Stimulated activated CD4-positive, alpha-beta T cell treated with anti-CD3 and anti-CD28 coated beads, Interleukin-4, amount 100 ng/mL, for 48 hours (primary cell): ENCODE measurements around the gene CGB1.
"Not testable (repeated sequence)": the region's sequence is repeated elsewhere in the genome, so short reads cannot be mapped to it uniquely, and the experiment has no call there.

Experiments used
- DNase-seq, 2 donors: peaks; one replicate each; pipeline ENCODE4 v3.0.0-alpha.2; 2020; ENCODE audit warnings: low read depth in 2 of 2

The CGB1 gene

DNA sequence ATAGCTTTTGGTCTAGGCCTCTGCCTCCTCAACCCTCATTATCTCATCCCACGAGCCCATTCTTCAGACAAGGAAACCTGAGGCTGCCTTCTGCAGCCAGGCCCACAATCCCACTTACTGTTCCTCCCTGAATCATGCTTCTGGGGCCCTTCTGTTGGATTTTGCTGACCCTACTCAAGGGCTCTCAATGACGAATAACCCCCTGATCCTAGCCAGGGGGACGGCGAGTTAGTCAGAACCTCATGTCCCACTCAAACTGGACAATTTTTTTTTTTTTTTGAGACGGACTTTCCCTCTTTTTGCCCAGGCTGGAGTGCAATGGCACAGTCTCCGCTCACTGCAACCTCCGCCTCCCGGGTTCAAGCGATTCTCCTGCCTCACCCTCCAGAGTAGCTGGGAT lies 14.6 kb downstream of the CGB1 start:
- DNase-seq = no peak

DNA sequence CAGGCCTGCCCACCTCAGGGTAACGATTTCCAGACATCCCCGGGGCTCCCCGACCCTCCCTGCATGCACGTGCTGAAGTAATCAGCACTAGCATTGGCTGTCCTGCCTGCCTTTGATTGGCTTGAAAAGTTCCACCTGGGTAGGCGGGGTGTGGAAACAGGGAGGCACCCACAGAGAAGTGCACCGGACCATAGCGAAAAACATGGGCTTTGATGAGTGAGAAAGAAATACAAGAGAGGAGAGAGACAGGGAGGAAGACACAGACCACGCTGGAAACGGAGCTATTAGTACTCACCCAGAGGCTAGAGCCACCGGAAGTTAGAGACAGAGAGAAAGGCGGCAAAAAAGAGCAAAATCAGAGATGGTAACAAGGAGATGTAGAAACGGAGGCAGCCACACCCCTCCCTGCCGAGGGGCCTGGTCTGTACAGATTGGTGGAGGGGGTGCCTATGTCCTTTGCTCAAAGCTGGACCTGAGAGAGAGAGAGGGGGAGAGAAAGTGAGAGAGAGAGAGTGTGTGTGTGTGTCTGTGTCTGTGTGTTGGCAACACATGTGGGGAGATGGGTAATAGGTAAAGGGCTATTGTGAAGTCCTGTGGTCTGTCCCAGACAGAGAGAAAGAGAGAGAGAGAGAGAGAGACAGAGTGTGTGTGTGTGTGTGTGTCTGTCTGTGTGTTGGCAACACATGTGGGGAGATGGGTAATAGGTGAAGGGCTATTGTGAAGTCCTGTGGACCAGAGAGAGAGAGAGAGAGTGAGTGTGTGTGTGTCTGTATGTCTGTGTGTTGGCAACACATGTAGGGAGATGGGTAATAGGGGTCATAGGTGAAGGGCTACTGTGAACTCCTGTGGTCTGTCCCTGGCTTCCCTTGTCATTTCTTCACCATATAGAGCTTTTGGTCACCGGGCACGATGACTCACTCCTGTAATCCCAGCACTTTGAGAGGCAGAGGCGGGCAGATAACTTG lies 15.5 kb downstream of the CGB1 start:
- DNase-seq = no peak

DNA sequence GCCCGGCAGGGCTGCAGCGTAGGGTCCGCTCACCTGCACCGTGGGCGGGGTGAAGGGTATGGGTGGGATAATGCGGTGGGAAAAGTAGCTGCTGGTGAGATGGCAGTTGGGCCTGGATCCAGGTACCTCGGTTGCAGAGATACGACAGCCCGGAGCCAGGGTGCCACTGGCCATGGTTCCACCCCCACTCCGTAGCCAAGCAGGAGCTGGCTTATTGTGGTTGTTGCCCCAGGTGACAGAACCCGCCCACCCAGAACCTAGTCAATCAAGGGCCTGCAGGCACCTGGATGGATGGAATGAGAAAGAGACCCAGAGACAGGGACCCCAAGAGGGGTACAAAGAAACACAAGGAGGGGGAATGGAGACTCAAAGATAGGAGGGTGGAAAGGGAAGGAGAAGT lies 16.4 kb downstream of the CGB1 start:
- no peak for DNase-seq

DNA sequence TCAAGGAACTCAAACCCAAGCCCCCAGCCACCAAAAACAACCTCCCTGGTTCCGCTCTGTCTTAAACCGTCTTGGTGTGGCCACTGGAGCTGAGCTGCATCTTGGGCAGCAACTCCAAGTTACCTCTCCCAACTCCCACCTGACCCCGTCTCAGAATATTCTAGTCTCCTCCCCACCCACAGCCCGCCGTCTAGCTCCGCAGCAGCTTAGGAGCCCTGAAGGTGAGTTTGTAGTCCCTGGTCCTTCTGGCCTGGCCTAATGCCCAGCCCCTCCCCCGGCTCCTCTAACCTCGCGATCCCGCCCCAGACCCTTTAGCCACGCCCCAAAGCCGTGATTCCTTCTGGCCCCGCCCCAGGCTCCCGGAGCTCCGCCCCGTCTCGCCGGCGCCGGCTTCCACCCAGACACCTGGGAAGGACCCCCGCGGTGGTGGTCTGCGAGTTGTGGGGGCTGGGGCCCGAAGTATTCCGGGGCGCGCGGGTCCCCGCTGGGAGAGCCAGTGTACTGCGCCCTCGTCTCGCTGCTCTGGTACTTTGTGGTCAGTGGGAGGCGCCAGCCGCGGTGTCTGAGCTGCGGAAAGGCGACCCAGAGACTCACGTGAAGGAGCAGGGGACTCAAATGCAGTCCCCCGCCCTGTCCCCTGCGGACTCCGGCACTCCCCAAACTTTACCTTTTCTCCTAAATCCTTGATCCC lies 17.3 kb downstream of the CGB1 start:
- peak; percentile 47 to 65 for DNase-seq

DNA sequence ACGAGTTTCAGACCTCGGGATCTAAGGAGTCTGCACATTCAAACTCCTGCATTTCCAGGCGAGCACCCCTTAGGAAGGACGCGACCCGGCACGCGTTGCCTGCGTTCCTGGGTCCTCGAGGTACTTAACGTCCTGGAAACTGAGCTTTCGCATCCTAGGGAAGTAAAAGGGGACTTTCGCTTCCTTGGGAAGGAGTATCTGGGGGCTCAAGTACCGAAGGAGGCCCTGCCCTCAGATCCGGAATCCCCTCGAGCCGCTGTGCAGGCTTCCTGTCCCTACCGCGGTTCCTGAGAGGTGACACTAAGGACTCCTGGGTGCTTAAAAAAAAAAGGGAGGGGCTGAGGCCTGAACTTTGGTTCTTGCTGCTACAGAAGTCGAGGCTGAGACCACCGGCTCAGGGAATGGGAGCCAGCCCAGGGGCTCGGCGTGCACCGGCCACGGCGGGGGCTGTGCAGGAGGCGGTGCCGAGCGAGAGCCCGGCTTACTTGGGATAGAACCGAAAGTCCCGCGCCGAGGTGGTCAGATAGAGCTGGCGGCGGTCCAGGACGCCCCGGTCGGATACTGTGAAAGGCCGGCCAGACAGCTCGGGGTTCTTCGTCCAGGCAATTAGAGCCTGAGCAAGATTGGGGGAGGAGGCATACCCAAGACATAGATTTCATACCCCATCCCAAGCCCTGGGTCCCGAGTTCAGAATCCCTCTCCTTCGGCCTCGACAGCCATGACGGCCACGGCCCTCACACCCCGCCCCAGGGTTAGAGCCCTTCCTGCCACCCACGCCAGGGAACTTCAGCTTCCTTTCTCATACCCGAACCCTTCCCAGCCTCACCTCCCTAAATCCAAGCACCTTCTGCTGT lies 18.1 kb downstream of the CGB1 start:
- DNase-seq = not testable (repeated sequence)

DNA sequence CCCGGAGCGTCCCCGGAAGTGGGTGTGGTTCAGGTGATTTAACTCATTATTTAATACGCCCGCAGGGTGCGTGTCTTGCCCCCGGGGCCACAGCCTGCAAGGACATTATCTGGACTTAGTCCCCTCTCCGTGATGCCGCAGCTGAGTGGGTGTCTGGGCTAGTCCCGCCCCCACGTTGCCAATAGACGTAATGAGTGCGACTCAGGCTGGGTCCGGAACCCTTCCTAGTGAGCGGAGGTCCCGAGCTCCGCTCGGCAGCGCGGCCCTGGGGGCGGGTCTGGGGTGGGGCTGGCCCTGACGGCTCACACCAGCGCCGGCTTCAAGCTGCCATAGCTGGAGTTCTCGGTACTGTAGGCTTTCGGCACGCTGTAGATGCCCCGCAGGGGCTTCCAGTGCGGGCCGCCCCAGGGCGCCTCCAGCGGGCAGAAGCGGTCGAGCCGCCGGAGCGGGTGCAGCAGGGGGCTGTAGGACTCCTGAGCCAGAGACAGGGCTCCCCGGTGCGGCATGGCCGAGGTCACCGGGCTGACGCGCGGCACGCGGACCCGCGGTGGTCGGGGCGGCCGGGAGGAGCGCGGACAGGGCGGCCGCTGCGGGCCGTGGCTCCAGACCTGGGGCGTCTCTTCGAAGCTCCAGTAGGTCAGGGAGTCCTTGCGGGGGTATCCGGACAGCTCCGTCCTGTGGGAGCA lies 18.9 kb downstream of the CGB1 start:
- DNase-seq = peak; percentile 37 to 57

DNA sequence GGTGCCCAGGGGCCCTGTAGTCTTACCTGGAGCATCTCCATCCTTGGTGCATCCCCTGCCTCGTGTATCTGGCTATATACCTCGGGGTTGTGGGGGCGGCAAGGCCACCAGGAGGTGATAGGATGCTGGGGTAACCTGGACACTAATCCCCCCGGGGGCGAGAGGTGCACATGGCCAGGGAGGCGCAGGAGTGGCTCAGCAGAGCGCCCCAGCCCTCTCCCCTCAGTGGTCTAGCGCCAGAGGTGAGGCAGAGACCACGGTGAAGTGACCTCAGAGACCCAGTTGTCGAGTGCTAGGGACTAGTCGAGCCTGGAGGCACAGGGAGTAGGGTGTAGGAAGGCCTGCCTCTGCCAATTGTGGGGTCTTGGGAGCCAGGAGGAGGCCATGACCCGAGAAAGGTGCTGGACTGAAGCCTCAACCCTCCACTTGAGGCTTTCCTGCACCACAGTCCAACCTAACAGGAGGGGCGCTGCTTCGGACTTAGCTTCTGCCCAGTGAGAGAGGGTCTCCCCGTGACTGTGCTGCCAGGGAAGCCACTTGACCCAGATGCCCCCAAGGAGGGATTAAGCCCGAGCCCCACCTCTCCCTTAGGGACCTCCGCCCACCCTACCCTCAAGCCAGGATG lies 19.5 kb downstream of the CGB1 start, which contains the start of gene LHB:
Gene LHB (minus strand): TSS at position 51 of the 625 bp plus-strand sequence. CDS start 10 bp downstream, at position 41.
- DNase-seq = no peak

DNA sequence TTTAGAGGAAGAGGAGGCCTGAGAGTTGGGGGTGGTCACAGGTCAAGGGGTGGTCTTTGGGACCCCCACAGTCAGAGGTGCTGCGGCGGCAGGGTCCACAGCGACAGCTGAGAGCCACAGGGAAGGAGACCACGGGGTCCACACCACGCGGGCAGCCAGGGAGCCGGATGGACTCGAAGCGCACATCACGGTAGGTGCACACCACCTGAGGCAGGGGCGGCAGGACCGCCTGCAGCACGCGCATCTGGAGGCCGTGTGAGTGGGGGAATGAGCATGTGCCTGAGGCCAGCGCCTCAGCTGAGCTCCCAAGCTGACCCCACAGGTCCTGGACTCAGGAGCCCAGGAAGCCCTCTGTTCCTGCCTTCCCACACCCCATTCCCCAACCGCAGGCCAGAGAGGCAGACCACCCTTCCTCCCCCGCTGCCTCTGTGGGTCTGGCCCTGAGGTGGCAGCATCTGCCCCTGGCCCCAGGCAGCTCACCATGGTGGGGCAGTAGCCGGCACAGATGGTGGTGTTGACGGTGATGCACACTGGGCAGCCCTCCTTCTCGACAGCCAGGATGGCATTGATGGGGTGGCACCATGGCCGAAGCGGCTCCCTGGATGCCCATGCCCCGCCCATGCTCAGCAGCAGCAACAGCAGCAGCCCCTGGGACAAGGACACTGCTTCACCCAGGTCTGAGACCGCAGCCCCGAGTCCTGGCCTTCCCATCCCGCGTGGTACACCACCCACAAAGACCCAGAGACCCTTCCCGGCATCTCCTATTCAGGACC lies 20.4 kb downstream of the CGB1 start:
- DNase-seq = no peak

DNA sequence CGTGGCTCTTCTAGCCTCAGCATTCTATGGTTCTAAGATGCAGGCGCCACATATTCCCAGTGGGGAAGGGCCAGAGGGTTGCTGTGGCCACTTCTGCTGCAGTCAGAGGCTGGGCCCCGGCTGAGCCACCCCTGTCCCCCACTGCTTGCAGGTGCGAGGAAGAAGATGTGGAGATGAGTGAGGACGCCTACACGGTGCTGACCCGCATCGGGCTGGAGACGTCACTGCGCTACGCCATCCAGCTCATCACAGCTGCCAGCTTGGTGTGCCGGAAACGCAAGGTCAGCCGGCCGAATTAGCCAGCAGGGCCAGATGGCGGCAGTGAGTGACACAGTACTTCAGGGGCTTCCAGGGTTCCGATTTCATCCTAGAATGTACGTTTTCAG lies 21.8 kb downstream of the CGB1 start:
- no peak for DNase-seq

DNA sequence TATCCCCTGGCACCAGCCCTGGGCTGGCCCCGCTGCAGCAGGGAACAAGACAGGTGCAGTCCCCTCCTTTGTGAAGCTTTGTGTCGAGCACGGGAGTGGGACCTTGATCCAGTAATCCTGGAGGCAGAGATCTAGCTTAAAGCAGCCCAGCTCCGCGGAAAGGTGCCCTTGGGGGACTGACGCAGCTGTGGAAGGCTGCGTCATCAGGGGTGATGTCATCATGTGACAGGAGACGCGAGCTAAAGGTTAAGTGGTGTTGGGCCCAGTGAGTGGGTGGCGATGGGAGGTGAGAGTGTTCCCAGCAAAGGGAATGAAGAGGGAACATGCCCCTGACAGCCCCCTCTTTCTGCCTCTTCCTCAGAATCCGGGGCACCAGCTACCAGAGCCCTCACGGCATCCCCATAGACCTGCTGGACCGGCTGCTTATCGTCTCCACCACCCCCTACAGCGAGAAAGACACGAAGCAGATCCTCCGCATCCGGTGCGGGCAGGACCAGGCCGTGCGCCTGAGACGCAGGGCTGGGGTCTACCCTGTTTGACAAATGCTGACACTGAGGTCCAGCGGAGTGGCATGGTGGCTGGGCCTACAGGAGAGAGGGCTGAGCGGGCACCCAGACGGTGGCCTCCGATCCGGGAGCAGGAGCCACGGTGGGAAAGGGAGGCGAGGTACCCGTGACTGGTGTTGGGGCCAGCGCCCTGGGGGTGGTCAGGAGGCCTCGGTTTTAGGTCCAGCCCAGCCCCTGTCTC lies 22.4 kb downstream of the CGB1 start:
- no peak for DNase-seq

DNA sequence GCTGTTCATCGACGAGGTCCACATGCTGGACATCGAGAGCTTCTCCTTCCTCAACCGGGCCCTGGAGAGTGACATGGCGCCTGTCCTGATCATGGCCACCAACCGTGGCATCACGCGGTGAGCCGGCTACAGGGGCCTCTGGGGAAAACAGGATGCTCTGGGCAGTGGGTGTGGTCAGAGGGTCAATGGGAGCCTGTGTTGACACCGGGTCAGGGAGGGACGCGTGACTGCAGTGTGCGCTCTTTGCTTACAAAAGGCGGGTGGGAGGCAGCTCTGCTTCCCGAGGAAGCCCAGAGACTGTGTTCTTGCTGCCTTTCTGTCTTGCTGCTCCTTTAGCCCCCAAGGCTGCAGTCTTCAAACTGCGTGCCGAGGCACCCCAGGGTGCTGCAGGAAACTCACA lies 25.5 kb downstream of the CGB1 start:
- DNase-seq = no peak

DNA sequence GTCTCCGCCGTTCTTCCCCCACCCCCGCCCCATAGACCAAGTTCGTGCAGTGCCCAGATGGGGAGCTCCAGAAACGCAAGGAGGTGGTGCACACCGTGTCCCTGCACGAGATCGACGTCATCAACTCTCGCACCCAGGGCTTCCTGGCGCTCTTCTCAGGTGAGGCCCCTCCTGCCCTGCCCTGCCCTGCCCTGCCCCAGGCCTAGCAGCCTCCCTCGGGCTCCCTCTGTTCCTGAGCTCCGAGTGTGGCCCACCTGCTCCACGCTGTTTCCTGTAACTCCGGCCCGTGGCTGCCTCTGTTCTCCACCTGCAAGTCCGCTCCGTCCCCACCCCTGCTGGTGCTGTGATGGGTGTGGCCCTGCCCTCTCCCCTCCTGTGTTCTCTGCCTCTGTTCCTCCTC lies 26.2 kb downstream of the CGB1 start:
- no peak for DNase-seq

DNA sequence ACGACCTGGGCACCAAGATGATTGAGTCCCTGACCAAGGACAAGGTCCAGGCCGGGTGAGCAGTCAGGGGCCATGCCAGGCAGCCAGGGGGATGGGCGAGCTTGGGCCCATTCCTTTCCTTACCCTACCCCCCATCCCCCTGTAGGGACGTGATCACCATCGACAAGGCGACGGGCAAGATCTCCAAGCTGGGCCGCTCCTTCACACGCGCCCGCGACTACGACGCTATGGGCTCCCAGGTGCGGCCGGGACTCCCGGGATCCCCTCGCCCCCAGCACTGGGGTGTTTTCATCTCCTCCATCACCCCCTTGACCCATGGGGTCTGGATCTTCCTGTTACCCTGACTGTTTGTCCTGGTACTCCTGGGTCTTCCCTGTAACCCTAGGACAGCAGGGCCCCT lies 26.9 kb downstream of the CGB1 start:
- DNase-seq = no peak

DNA sequence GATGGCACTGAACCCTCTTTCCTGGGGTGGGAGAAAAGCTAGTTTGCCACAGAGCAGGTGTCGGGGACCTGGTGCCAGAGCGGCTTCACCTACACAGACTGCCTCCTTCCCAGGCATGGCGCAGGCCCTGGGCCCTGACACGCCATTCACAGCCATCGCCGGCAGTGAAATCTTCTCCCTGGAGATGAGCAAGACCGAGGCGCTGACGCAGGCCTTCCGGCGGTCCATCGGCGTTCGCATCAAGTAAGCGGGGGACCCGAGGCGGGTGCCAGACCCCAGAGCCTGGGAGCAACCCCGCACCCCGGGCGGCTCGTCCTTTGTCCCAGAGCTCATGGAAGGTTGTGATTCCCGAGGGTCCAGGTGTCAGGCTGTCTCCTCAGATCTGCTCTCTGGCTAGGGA lies 29.8 kb downstream of the CGB1 start:
- DNase-seq = no peak

DNA sequence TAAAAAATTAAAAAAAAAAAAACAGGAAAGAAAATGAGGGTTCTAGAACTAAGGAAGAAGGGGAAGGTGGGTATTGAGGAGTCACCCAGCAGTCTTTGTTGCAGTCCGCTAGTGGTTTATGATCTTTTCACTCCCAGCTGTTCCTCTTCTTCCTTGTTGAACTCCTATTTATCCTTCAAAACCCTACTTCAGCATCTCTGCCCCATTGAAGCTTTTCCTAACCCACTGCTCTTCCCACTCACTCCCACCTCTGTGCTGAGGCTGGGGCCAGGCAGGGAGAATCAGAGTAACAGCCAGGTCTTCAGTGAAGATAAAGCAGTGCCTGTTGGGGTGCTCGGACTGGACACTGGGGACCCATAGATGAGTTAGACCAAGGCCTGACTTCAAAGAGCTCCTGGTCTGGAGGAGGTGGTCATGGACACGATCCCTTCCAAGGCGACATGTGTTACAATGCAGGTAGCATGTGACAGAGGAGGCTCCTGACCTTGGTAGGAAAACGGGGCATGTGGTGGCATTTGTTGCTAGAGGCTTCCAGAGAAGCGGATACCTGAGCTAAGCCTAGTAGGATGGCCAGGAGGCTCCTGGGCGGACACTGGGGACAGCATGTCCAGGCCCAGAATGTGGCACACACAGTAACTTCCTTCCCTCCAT lies 31.6 kb downstream of the CGB1 start:
- DNase-seq = no peak

DNA sequence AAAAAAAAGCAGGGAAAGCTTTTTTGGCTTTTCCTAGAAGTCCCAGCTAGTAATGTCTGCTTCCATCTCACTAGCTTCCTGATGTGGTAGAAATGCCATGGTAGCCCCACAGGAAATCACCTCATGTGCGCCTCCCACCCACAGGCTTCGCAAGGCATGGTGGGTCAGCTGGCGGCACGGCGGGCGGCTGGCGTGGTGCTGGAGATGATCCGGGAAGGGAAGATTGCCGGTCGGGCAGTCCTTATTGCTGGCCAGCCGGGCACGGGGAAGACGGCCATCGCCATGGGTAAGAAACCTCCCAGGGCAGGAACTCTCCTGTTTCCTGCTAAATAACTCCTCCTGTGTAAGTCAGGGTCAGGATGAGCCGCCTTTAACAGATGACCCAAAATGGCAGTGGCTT lies 32.6 kb downstream of the CGB1 start:
- DNase-seq = no peak

DNA sequence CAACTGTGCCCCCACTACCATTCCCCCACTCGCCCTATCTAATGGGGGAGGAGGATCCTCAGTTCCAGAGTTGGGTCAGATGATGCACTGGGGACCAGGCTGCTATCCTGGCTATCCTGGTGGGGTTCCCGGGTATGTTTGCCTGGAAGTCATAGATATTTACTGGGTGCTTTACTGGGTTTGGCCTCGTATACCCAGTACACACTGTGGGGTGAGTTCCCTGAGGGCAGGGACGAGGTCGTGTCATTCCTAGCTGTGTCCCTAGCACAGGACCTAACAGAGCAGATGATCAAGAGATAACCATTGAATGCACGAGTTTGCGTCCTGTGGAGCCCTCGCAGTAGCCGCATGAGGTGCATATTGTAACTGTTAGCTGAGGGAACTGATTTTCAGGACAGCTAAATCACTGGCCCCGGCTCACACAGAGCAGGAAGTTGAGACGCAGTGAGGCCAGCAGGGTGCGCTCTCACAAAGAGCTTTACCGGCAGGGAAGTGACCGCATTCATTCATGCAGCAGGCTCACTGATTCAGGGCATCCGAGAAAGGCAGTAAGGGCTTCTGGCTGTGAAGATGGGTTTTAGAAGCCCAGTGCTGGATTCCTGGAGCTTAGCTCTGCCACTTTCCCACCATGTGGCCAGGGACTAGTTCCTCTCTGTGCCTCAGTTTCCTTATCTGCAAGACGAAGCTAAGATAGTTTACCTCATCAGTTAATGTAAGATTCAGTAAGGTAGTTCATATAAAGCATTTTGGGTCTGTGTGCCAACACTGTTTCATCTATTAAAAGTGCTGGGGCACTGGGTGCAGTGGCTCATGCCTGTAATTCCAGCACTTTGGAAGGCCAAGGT lies 37.0 kb downstream of the CGB1 start:
- peak; percentile 57 to 65 for DNase-seq

DNA sequence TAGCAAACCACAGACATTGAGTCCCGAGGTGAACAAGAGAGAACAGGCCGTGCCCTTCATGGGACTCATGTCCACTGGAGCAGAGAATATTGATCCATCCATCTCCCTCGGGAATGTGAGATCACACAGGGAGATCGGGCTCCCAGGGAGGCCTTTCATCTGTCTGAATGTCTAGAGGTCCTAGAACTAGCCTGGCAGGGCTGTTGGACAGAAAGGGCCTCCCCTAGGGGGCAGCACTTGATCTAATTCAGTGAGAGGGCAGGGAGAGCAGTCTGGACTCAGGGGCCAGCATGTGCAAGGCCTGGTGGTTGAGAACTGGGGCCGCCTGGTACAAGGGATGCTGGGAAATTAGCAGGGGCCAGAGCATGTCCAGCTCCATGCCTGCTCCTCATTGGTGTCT lies 38.7 kb downstream of the CGB1 start:
- DNase-seq = peak; percentile 56 to 62
